ENCODE results near the gene WDR46. TPM values are rescaled to one million over a fixed set of nuclear protein-coding genes. Genes with fewer than 3 reads are reported as not detected.
"Not testable (repeated sequence)": the region's sequence is repeated elsewhere in the genome, so short reads cannot be mapped to it uniquely, and the experiment has no call there.

The WDR46 gene
- total and polyA plus RNA-seq, 2 donors: 29.7 to 40.2 TPM

DNA sequence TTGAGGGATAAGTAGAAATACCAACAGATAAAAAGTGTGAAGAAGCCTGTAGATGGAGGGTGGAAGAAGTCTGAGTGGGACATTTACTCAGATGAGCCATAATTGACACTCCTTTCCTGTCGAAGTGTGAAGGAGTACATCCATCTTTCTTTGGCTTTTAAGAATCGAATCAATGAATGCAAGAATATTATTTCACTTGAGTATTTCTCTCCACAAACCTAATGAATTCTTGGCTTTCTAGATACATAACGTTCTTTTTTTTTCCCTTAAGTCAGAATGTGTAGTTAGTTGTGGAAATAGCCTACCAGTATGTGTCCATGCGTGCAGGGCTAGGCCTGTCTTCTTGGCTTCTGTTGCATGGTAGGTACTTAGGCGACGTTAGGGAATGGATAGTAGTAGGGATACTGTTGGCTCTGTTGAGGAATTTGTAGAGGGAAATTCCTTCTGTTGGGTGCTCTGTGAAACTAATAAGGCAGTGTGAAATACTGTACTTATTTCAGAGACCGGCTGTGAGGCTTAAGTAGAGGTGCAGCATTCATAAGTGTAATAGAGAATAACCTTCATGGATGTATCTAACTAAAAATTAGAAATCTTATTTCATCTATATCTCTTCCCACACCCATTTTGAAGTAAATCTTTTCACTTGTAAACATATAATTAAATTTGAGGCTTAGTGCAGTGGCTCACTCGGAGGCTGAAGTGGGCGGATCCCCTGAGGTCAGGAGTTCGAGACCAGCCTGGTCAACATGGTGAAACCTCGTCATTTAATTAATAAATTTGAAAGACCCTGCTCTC lies 15.7 kb downstream of the WDR46 start:
- 67% methylated on average over 11 of the region's 11 CpGs for WGBS
- no peak for DNase-seq (ENCODE audit: extremely low spot score)
- Histone ChIP-seq H3K27ac (ENCODE audit: low read depth) (no peak overlapping the region), H3K4me1 (ENCODE audit: insufficient read depth) (no peaks in the 10 kb centered on the region), H3K4me3 (ENCODE audit: low read depth, low read length) (no peak overlapping the region), H3K36me3 (ENCODE audit: insufficient read depth) (peaks cover under 1% of the 10 kb centered on the region)

DNA sequence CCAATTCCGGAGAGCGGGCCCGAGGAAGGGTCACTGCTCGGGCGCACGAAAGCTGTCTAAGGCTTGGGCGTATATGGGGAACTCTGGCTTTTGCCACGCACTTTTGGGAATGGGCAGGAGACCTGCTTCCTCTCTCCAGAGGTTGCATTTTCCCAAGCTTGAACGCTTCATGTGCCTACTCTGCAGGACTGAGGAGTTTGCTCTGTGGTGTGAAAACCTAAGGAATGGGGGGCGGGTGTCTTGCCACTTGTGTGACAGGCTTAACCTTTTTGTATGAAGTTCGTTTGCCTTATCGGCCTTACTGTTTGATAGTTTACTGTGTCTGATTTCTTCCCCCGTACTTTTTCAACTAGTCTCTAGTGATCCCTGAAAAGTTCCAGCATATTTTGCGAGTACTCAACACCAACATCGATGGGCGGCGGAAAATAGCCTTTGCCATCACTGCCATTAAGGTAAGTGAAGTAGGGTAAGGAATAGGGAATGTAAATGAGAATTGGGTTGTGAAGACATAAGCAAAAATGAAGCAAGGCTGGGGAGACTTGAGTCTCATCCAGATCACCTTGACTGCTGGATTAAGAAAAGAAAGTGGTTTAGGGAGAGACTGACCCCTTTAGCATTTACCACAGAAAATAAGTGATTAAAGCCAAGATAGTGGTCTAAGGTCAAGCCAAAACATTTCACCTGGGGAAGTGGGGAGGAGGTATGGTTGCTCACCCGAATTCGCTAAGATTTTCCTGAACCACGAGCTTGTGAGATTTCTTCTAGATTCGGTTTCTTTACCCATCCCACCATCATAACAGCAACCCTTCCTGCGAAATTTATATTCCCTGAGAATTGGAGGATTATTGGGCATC lies 16.5 kb downstream of the WDR46 start:
- H3K36me3 ChIP-seq (ENCODE audit: insufficient read depth): peaks cover 6% of the 10 kb centered on the region
- no peak for DNase-seq (ENCODE audit: extremely low spot score)
- no peaks in the 10 kb centered on the region for H3K4me1 ChIP-seq (ENCODE audit: insufficient read depth)
- peak overlapping the region; percentile 51 for H3K27ac ChIP-seq (ENCODE audit: low read depth)
- WGBS: 12% methylated on average over 22 of the region's 22 CpGs
- peak overlapping the region; percentile 63 for H3K4me3 ChIP-seq (ENCODE audit: low read depth, low read length)

DNA sequence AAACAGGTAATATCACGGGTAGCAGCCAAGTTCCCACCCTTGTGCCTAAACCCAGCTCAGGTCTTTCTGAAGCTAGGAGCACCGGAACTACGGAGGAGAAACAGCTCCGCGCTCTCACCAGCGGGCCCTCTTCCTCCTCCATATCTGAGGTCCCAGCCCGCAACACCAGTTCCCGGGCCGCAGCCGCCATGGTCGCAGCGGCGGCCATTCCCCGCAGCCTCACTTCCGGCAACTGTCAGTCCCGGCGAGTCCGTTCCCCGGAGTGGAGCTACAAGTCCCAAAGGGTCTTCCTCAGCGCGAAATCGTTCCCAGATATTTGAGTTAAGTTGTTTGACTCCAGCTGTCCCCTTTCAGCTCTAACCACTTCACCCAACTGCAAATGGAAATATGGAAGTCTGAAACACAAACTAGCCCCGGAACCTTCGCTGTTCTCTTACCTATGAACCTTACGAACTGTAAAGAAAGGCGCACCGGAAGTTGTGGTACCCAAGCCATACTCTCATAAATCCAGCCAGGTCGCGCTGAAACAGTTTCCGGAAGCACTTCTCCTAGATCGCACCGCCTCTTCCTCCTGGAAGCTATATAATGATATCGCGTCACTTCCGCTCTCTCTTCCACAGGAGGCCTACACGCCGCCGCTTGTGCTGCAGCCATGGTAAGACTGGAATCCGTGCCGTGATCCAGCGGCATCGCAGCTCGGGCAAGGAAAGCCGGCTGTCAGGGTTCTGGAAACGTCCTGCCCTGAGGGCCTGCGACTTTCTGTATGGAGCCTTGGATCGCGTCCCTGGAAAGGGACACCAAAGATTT lies 17.4 kb downstream of the WDR46 start, which contains the start of the genes RPS18 and VPS52:
TSS of gene RPS18 (plus strand) at position 608 of the 807 bp plus-strand sequence. CDS start at position 653, 45 bp downstream.
TSS of gene VPS52 (minus strand) at position 409 of the 807 bp plus-strand sequence. CDS start at position 208, 201 bp downstream.
- peak within 1 kb of the TSS; percentile 92 for H3K27ac ChIP-seq (ENCODE audit: low read depth)
- peak; percentile 98 for DNase-seq (ENCODE audit: extremely low spot score)
- WGBS: under 1% methylated on average over 48 of the region's 48 CpGs
- peaks cover 9% of the 10 kb centered on the region for H3K36me3 ChIP-seq (ENCODE audit: insufficient read depth)
- H3K4me1 ChIP-seq (ENCODE audit: insufficient read depth): no peaks in the 10 kb centered on the region
- H3K4me3 ChIP-seq (ENCODE audit: low read depth, low read length): peak within 1 kb of the TSS; percentile 63

DNA sequence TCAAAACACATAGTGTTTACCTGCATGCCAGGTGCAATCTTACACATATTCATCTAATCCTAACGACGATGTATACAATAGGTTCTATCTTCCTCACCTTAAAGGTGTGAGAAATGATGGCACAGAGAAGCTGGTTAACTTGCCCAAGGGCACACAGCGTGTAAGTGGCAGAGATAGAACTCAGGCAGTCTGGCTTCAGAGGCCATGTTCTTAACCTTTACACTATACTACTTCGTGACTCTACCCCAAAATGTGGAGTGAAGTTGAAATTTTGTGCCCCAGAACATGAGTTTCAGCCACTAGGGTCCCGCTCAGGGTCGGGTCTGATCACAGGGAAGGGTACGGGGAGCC lies 17.9 kb downstream of the WDR46 start:
- 2% methylated on average over 7 of the region's 7 CpGs for WGBS
- Histone ChIP-seq H3K27ac (ENCODE audit: low read depth) (peak overlapping the region; percentile 92), H3K4me1 (ENCODE audit: insufficient read depth) (no peaks in the 10 kb centered on the region), H3K4me3 (ENCODE audit: low read depth, low read length) (peak overlapping the region; percentile 63), H3K36me3 (ENCODE audit: insufficient read depth) (peaks cover 9% of the 10 kb centered on the region)
- no peak for DNase-seq (ENCODE audit: extremely low spot score)

DNA sequence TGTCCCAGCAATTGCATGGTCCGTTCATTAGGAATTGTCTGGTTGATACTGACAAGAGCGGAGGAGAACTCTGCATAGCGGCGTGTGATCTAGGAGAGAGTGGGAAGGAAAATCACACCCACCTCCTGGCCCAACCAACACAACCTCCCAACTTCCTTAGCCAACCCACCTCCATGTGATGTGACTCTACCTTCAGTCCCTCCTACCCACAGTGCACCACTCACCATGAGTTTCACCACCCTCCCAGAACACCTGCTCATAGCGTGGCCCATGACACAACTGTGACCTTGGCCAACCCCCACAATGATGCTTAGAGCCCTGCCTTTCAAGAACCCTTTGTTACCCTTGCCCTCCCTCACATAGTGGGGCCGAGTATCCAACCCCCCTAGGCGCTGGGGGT lies 25.0 kb downstream of the WDR46 start:
- H3K4me1 ChIP-seq (ENCODE audit: insufficient read depth): no peaks in the 10 kb centered on the region
- 87% methylated on average over 7 of the region's 7 CpGs for WGBS
- no peak for DNase-seq (ENCODE audit: extremely low spot score)
- H3K36me3 ChIP-seq (ENCODE audit: insufficient read depth): peaks cover 9% of the 10 kb centered on the region
- no peak overlapping the region for H3K27ac ChIP-seq (ENCODE audit: low read depth)
- H3K4me3 ChIP-seq (ENCODE audit: low read depth, low read length): no peak overlapping the region

DNA sequence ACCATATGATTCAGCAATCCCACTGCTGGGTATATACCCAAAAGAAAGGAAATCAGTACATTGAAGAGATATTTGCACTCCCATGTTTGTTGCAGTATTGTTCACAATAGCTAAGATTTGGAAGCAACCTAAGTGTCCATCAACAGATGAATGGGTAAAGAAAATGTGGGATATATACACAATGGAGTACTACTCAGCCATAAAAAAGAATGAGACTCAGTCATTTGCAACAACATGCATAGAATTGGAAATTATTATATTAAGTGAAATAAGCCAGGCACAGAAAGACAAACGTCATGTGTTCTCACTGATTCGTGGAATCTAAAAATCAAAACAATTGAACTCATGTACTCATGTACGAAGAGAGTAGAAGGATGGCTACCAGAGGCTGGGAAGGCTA lies 26.5 kb downstream of the WDR46 start:
- DNase-seq (ENCODE audit: extremely low spot score); H3K36me3 ChIP-seq (ENCODE audit: insufficient read depth); H3K4me3 ChIP-seq (ENCODE audit: low read depth, low read length); H3K27ac ChIP-seq (ENCODE audit: low read depth); H3K4me1 ChIP-seq (ENCODE audit: insufficient read depth): not testable (repeated sequence)
- WGBS: 97% methylated on average over 3 of the region's 3 CpGs

DNA sequence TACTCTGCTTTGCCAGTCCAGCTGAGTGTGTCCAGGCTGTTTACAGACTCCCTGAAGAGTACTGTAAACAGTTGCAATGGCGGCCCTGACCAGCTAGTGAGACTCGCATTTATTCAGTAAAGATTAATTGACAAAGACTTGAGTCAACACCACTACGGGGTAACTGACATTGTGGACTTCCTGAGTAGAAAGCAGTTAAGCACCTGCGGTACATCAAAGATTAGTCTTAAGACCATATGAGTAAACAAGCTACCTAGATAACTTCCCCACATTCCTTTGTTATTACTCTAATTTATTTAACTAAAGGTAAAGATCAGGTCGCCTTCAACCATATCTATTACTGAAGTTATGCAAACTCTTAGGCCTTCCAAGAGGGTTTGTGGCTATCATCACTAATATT lies 30.0 kb downstream of the WDR46 start:
- WGBS: 85% methylated on average over 5 of the region's 5 CpGs
- Histone ChIP-seq H3K36me3 (ENCODE audit: insufficient read depth) (peaks cover 3% of the 10 kb centered on the region), H3K4me3 (ENCODE audit: low read depth, low read length) (no peak overlapping the region), H3K4me1 (ENCODE audit: insufficient read depth) (no peaks in the 10 kb centered on the region), H3K27ac (ENCODE audit: low read depth) (no peak overlapping the region)
- DNase-seq (ENCODE audit: extremely low spot score): no peak

DNA sequence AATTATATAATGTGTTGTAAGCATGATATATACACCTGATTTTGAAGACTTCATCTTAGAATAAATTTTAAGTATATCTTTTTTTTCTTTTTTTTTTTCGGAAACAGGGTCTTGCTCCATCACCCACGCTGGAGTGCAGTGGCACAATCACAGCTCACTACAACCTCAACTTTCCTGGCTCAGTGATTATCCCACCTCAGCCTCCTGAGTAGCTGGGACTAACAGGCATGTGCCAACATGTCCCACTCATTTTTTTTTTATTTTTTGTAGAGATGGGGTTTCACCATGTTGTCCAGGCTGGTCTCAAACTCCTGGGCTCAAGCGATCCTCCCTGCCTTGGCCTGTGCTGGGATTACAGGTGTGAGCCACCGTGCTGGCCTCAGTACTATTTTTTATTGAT lies 34.4 kb downstream of the WDR46 start:
- DNase-seq (ENCODE audit: extremely low spot score): no peak
- WGBS: 95% methylated on average over 4 of the region's 4 CpGs
- no peaks in the 10 kb centered on the region for H3K4me1 ChIP-seq (ENCODE audit: insufficient read depth)
- H3K36me3 ChIP-seq (ENCODE audit: insufficient read depth): peaks cover 3% of the 10 kb centered on the region
- no peak overlapping the region for H3K27ac ChIP-seq (ENCODE audit: low read depth)
- no peak overlapping the region for H3K4me3 ChIP-seq (ENCODE audit: low read depth, low read length)

DNA sequence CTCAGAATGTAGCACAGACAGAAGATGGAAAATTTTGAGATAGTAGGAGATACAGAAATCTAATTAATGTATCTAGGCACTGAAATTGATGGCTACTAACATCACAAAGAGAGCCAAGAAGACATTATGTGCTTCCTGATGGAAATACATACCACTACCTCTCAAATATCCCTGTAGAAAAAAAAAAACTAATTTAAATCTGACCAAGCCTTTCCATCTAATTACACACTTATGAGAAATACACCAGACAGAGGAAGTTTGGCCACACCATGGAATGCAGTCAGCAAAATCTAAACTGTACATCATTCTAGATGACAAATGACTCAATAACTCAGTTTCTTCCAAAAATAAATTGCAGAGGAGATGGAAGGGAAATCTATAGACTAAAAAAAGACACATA lies 36.3 kb downstream of the WDR46 start:
- Histone ChIP-seq H3K27ac (ENCODE audit: low read depth) (no peak overlapping the region), H3K4me1 (ENCODE audit: insufficient read depth) (no peaks in the 10 kb centered on the region), H3K4me3 (ENCODE audit: low read depth, low read length) (no peak overlapping the region), H3K36me3 (ENCODE audit: insufficient read depth) (no peaks in the 10 kb centered on the region)
- DNase-seq (ENCODE audit: extremely low spot score): no peak

DNA sequence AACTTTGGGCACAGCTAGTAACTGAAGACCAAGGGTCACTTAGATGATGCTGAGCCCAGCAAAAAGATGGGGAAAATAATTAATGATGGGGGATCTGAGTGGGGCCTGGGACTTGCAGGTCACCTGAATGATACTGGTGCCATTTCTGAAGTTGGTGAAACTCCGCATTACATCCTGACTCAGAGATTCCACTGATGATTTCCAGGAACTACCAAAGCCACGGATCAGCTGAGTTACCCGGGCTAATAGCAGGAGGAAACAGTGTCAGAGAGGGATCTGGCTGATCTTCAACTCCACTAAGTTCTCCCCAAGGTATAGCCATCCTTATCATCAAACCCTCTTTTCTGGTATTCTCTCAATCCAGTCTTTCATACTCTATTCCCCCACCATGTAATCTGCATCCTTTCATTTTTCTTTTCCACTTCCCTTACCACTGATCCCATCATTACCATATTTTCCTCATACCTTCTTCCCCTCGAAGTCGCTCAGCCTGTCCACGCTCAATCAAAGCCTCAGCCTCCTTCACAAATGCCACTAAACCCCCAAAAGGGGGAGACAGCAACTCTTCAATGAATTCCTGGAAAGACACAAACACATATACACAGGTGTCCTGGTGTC lies 37.5 kb downstream of the WDR46 start:
- H3K4me3 ChIP-seq (ENCODE audit: low read depth, low read length): no peak overlapping the region
- no peak overlapping the region for H3K27ac ChIP-seq (ENCODE audit: low read depth)
- no peaks in the 10 kb centered on the region for H3K4me1 ChIP-seq (ENCODE audit: insufficient read depth)
- H3K36me3 ChIP-seq (ENCODE audit: insufficient read depth): no peaks in the 10 kb centered on the region
- WGBS: 90% methylated on average over 6 of the region's 6 CpGs
- DNase-seq (ENCODE audit: extremely low spot score): no peak

DNA sequence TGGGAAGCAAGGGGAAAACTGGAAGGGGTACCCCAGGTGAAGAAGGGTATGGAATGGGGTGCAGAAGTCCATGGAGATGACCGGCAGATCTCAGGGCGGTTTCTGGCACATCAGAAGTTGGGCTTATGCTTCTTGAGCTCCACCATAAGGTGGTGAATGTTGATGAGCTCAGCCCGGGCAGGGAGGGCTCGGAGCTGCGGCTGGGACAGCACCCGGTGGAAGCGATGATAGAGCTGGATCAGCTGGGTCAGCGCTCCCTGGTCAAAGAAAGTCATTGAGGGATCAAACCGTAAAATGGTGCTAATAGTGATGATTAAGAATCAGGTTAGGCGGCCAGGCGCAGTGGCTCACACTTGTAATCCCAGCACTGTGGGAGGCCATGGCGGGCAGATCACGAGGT lies 38.3 kb downstream of the WDR46 start:
- no peak overlapping the region for H3K27ac ChIP-seq (ENCODE audit: low read depth)
- H3K4me3 ChIP-seq (ENCODE audit: low read depth, low read length): no peak overlapping the region
- 94% methylated on average over 13 of the region's 13 CpGs for WGBS
- DNase-seq (ENCODE audit: extremely low spot score): no peak
- no peaks in the 10 kb centered on the region for H3K36me3 ChIP-seq (ENCODE audit: insufficient read depth)
- no peaks in the 10 kb centered on the region for H3K4me1 ChIP-seq (ENCODE audit: insufficient read depth)

DNA sequence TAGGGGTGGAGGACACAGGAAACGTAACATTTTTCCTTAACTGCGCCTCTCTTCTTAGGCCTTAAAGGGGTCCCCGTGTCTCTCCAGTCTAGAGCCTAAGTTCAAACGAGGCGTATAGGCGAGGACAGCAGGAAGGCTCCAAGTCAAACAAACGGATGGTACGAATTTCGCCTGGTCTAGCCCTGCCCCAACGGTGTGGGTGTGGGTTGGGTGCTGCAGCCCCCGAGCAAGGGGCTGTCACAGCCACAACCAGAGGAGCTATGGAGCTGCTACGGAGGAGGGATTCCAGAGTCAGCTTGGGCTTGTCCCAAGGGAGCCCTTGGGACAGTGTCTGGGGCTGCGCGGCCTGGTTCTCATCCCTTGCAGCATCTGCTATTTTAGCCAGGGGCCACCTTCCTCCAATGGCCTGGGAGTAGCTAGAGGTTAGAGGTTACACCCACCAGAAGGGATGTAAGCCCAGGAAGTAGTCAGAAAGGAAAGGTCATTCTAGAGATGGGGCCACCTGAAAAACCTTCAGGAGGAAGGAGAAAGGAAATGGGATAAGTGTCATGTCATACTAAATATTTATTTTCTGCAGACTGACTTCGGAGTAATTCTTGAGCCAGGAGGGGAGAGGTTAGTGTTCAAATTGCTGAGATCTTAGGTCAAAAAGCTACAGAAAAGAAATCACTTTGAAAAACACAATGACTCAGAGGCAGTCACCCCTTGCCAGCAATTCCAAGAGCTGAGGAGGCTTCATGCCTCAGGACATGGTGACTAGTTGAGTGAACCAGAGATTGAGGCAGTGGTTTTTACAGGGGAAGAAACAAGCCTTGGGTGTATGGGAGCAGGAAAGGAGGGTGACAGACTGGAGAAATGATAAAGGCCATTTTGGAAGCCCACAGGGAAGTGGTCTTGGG lies 39.1 kb downstream of the WDR46 start:
- DNase-seq (ENCODE audit: extremely low spot score): no peak
- Histone ChIP-seq H3K27ac (ENCODE audit: low read depth) (peak overlapping the region; percentile 80), H3K36me3 (ENCODE audit: insufficient read depth) (no peaks in the 10 kb centered on the region), H3K4me3 (ENCODE audit: low read depth, low read length) (peak overlapping the region; percentile 37), H3K4me1 (ENCODE audit: insufficient read depth) (no peaks in the 10 kb centered on the region)
- WGBS: 14% methylated on average over 15 of the region's 15 CpGs

Data from urinary bladder (tissue), 4 donors.